ENCODE data around the gene FAT4.

FAT4 gene

DNA sequence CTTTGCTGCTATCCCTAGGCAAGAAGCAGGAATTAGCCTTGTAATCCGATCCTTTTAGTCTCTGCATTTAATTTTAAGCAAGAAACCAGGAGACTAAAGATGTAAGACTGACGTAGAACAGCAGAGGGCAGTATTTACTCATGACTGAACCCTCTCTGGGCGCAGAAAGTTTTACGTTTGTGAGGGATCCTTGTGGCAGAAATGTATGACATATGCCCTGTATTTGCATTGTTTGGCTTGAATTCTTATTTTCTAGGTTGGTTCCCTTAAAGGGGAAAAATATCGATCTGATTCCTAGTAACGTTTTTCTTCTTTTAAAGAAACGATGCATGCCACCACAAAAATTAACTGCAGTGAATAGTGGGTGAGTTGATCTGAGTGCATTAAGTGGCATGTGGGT lies 1.3 kb upstream of the FAT4 start:
- peak; percentile 41; the same call in 1 of the 2 replicates for TF ChIP-seq ZNF561 (tag by site-specific recombination; IDR thresholded peaks at IDR 0.05; ENCODE audit: borderline replicate concordance)
- TF ChIP-seq ZNF629 (tag by site-specific recombination; IDR thresholded peaks at IDR 0.05), result 0 out of 2 replicates have a peak, but pooled peaks have one; percentile 13
- TF ChIP-seq, protein P1, sequence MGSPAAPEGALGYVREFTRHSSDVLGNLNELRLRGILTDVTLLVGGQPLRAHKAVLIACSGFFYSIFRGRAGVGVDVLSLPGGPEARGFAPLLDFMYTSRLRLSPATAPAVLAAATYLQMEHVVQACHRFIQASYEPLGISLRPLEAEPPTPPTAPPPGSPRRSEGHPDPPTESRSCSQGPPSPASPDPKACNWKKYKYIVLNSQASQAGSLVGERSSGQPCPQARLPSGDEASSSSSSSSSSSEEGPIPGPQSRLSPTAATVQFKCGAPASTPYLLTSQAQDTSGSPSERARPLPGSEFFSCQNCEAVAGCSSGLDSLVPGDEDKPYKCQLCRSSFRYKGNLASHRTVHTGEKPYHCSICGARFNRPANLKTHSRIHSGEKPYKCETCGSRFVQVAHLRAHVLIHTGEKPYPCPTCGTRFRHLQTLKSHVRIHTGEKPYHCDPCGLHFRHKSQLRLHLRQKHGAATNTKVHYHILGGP (tag by site-specific recombination; IDR thresholded peaks at IDR 0.05), result no peak
- TF ChIP-seq ZBTB8A (tag by site-specific recombination; IDR thresholded peaks at IDR 0.05), result peak; percentile 29; the same call in 1 of the 2 replicates
- no peak for TF ChIP-seq ZNF121 (tag by site-specific recombination; IDR thresholded peaks at IDR 0.05)
- TF ChIP-seq SCRT2 (tag by site-specific recombination; IDR thresholded peaks at IDR 0.05), result no peak
- TF ChIP-seq ZNF366 (tag by site-specific recombination; conservative IDR thresholded peaks at IDR 0.05), result no peak
- peak; percentile 71 for TF ChIP-seq CTCF (tag by site-specific recombination; IDR thresholded peaks at IDR 0.05)
- peak; percentile 91 for TF ChIP-seq ZNF654 (tag by site-specific recombination; IDR thresholded peaks at IDR 0.05; ENCODE audit: low read depth)
- no peak for TF ChIP-seq ZNF146 (tag by site-specific recombination; IDR thresholded peaks at IDR 0.05)
- peak; percentile 75 for TF ChIP-seq ZNF660 (tag by site-specific recombination; IDR thresholded peaks at IDR 0.05)
- TF ChIP-seq ZNF692 (tag by site-specific recombination; IDR thresholded peaks at IDR 0.05), result peak; percentile 67; the same call in 1 of the 2 replicates
- TF ChIP-seq, protein P2, sequence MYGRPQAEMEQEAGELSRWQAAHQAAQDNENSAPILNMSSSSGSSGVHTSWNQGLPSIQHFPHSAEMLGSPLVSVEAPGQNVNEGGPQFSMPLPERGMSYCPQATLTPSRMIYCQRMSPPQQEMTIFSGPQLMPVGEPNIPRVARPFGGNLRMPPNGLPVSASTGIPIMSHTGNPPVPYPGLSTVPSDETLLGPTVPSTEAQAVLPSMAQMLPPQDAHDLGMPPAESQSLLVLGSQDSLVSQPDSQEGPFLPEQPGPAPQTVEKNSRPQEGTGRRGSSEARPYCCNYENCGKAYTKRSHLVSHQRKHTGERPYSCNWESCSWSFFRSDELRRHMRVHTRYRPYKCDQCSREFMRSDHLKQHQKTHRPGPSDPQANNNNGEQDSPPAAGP (tag by site-specific recombination; IDR thresholded peaks at IDR 0.05), result no peak
- peaks cover 6% of the 10 kb centered on the region; the same call in 1 of the 2 replicates for H3K4me1 ChIP-seq (ENCODE audit: control insufficient read depth, insufficient read depth, low read length)
- H3K36me3 ChIP-seq (ENCODE audit: control insufficient read depth in 2 of 2, insufficient read depth in 1 of 2, low read length in 2 of 2), result peaks cover 0 to 17% of the 10 kb centered on the region in 2 experiments; a peak in 1 of 3 replicates
- POLR2A ChIA-PET, result no interaction called here
- CTCF ChIA-PET, result interaction anchor here (0.7 to 1.7 kb wide), 7 partner anchors 9 to 665 kb away, joined by 3 to 4 read pairs (median 3); no protein-coding TSS in a partner anchor
- H3K9me3 ChIP-seq (ENCODE audit: control insufficient read depth, insufficient read depth, low read depth, low read length), result no peaks in the 10 kb centered on the region
- H3K27ac ChIP-seq (ENCODE audit: extremely low read depth, low read depth, low read length), result no peak overlapping the region
- H3K4me3 ChIP-seq (ENCODE audit: low read depth, low read length), result no peak overlapping the region

GRCh38 chr4:125313989-125314667 lies 627 bp upstream of the FAT4 start:
- POLR2A ChIA-PET, result interaction anchor here (0.7 to 1.6 kb wide), 6 partner anchors 9 to 599 kb away, joined by 3 to 7 read pairs (median 3); no protein-coding TSS in a partner anchor
- peak overlapping the region; percentile 6; the same call in 1 of the 2 replicates for H3K27ac ChIP-seq (ENCODE audit: extremely low read depth, low read depth, low read length)

More at GRCh38 chr4:125313989-125314667, 627 bp upstream of the FAT4 start:
- peaks cover 6% of the 10 kb centered on the region; the same call in 1 of the 2 replicates for H3K4me1 ChIP-seq (ENCODE audit: control insufficient read depth, insufficient read depth, low read length)
- H3K9me3 ChIP-seq (ENCODE audit: control insufficient read depth, insufficient read depth, low read depth, low read length), result no peaks in the 10 kb centered on the region
- peaks cover 0 to 17% of the 10 kb centered on the region in 2 experiments; a peak in 1 of 3 replicates for H3K36me3 ChIP-seq (ENCODE audit: control insufficient read depth in 2 of 2, insufficient read depth in 1 of 2, low read length in 2 of 2)
- CTCF ChIA-PET, result interaction anchor here (0.5 to 1.7 kb wide), 8 partner anchors 13 to 664 kb away, joined by 3 to 4 read pairs (median 3); no protein-coding TSS in a partner anchor
- peak overlapping the region; percentile 81 for H3K4me3 ChIP-seq (ENCODE audit: low read depth, low read length)
- TF ChIP-seq ZNF514 (tag by site-specific recombination; IDR thresholded peaks at IDR 0.05) (no peak), ZFP41 (tag by site-specific recombination; IDR thresholded peaks at IDR 0.05; ENCODE audit: borderline replicate concordance) (no peak), HOXA7 (CRISPR knock-in tag; IDR thresholded peaks at IDR 0.05; ENCODE audit: borderline replicate concordance) (no peak), SP7 (tag by site-specific recombination; IDR thresholded peaks at IDR 0.05) (no peak), ZNF623 (tag by site-specific recombination; IDR thresholded peaks at IDR 0.05) (no peak), ZNF792 (tag by site-specific recombination; IDR thresholded peaks at IDR 0.05) (no peak)
- TF ChIP-seq, protein P3, sequence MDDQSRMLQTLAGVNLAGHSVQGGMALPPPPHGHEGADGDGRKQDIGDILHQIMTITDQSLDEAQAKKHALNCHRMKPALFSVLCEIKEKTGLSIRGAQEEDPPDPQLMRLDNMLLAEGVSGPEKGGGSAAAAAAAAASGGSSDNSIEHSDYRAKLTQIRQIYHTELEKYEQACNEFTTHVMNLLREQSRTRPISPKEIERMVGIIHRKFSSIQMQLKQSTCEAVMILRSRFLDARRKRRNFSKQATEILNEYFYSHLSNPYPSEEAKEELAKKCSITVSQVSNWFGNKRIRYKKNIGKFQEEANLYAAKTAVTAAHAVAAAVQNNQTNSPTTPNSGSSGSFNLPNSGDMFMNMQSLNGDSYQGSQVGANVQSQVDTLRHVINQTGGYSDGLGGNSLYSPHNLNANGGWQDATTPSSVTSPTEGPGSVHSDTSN (CRISPR knock-in tag; IDR thresholded peaks at IDR 0.05), result no peak

All from HEK293 (cell line).